C4-2B (cell line): Measurements from ENCODE around the gene NUP205.

Experiments
- ZFX ChIP-seq: fragments of 450-650 bp; IDR thresholded peaks from 2 replicates; pipeline ENCODE4 v1.6.1; 2017
- TF ChIP-seq, protein P1 (sequence below): fragments of 450-650 bp; conservative IDR thresholded peaks from 2 replicates; pipeline ENCODE4 v1.5.1; 2017; ENCODE audit warnings: mild to moderate bottlenecking

- TF ChIP-seq, protein P1, sequence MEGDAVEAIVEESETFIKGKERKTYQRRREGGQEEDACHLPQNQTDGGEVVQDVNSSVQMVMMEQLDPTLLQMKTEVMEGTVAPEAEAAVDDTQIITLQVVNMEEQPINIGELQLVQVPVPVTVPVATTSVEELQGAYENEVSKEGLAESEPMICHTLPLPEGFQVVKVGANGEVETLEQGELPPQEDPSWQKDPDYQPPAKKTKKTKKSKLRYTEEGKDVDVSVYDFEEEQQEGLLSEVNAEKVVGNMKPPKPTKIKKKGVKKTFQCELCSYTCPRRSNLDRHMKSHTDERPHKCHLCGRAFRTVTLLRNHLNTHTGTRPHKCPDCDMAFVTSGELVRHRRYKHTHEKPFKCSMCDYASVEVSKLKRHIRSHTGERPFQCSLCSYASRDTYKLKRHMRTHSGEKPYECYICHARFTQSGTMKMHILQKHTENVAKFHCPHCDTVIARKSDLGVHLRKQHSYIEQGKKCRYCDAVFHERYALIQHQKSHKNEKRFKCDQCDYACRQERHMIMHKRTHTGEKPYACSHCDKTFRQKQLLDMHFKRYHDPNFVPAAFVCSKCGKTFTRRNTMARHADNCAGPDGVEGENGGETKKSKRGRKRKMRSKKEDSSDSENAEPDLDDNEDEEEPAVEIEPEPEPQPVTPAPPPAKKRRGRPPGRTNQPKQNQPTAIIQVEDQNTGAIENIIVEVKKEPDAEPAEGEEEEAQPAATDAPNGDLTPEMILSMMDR, result no peak
- TF ChIP-seq ZFX, result no peak
Measured at GRCh38 chr7:135550196-135550595, 7.5 kb upstream of the NUP205 start.
